ENCODE results near the gene PTPRZ1.

The PTPRZ1 gene

GRCh38 chr7:121872831-121873288 is at the start of gene PTPRZ1:
Gene PTPRZ1 (plus strand): TSS chr7:121873161. CDS start chr7:121873500, 339 bp downstream.
- TF ChIP-seq, protein P1, sequence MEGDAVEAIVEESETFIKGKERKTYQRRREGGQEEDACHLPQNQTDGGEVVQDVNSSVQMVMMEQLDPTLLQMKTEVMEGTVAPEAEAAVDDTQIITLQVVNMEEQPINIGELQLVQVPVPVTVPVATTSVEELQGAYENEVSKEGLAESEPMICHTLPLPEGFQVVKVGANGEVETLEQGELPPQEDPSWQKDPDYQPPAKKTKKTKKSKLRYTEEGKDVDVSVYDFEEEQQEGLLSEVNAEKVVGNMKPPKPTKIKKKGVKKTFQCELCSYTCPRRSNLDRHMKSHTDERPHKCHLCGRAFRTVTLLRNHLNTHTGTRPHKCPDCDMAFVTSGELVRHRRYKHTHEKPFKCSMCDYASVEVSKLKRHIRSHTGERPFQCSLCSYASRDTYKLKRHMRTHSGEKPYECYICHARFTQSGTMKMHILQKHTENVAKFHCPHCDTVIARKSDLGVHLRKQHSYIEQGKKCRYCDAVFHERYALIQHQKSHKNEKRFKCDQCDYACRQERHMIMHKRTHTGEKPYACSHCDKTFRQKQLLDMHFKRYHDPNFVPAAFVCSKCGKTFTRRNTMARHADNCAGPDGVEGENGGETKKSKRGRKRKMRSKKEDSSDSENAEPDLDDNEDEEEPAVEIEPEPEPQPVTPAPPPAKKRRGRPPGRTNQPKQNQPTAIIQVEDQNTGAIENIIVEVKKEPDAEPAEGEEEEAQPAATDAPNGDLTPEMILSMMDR (IDR thresholded peaks at IDR 0.05; ENCODE audit: low read depth, low read length, missing control alignments): no peak
- H3K4me3 ChIP-seq (ENCODE audit: low read depth, low read length): no peak within 1 kb of the TSS
- no peak for DNase-seq (ENCODE audit: low read depth)

GRCh38 chr7:121824276-121824675 is 48.7 kb upstream of the PTPRZ1 start:
- TF ChIP-seq, protein P1 (IDR thresholded peaks at IDR 0.05; ENCODE audit: low read depth, low read length, missing control alignments): no peak
- H3K4me3 ChIP-seq (ENCODE audit: low read depth, low read length): no peak overlapping the region
- DNase-seq (ENCODE audit: low read depth): no peak

GRCh38 chr7:121831351-121831750 is 41.6 kb upstream of the PTPRZ1 start:
- DNase-seq (ENCODE audit: low read depth): no peak
- TF ChIP-seq, protein P1 (IDR thresholded peaks at IDR 0.05; ENCODE audit: low read depth, low read length, missing control alignments): no peak
- H3K4me3 ChIP-seq (ENCODE audit: low read depth, low read length): no peak overlapping the region

DNA sequence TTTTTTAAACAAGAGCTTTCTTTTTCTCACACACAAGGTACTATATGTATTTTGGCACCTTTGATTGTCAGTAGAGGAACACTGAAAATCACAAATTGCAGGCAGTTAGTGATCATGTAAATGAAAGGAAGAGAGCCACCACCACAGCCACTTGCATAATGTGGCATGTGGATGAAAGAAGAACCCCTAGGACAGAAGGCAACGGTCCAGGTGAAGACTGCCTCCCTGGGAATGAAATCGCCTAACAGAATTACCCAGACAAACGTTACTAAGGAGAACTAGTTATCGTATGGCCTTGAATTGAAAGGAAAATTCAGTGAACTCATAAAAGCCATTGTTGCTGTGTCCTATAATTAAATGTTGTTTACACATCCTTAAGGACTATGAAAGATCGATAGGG is 41.2 kb upstream of the PTPRZ1 start:
- TF ChIP-seq, protein P1 (IDR thresholded peaks at IDR 0.05; ENCODE audit: low read depth, low read length, missing control alignments): no peak
- no peak for DNase-seq (ENCODE audit: low read depth)
- no peak overlapping the region for H3K4me3 ChIP-seq (ENCODE audit: low read depth, low read length)

DNA sequence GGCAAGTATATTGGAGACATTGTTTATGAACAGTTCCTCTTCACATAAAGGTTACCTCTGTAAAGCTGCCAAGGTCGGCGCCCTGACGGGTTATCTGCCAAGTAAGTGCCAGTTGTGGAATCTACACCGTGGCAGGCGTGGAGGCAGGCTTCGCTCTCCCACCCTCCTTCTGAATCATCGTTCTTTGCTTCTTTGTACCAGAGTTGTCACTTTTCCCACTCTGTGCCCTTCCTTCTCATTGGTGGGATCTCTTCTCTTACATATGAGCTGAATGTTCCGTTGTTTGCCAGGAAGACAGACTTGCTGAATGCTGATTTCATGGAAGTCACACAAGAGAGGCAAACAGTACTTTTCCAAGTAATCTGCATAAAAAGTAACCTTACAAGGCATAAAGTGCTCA is 40.6 kb upstream of the PTPRZ1 start:
- DNase-seq (ENCODE audit: low read depth): no peak
- TF ChIP-seq, protein P1 (IDR thresholded peaks at IDR 0.05; ENCODE audit: low read depth, low read length, missing control alignments): no peak
- no peak overlapping the region for H3K4me3 ChIP-seq (ENCODE audit: low read depth, low read length)

DNA sequence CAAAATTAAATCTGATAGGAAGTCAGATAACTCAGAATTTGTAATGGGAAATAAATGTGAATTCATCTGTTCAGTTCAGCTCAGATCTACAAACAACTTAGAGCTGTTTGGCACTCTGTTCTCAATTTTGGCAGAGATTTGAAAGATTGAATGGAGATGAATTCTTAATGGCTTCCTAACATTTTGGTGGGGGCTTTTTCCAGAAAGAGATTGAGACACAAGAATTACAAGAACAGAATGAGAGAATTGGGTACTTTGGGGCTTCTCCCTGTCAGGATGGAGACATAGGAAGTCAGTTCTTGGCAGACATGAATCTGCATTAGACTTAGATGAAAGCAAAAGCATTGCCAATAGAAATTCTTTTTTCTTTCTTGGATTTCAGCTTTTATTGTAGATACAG is 39.0 kb upstream of the PTPRZ1 start:
- DNase-seq (ENCODE audit: low read depth): no peak
- TF ChIP-seq, protein P1 (IDR thresholded peaks at IDR 0.05; ENCODE audit: low read depth, low read length, missing control alignments): no peak
- H3K4me3 ChIP-seq (ENCODE audit: low read depth, low read length): no peak overlapping the region

DNA sequence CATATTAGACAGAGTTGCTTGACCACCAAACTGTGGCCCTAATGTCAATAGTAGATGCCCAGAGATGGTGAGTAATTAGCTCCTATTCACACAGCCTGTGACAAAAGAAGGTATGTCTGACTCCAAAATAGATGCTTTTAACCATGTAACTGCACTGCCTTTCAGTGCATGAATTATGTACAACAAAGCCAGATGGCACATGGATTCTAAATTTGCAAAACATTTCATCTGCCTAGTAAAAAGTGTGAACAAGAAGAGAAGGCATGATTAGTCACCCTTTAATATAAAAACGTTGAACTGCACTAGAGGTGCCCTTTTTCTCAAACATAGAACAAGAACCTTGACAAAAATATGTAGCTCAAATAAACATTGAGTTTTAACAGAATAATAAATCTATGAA is 35.5 kb upstream of the PTPRZ1 start:
- no peak overlapping the region for H3K4me3 ChIP-seq (ENCODE audit: low read depth, low read length)
- DNase-seq (ENCODE audit: low read depth): no peak
- TF ChIP-seq, protein P1 (IDR thresholded peaks at IDR 0.05; ENCODE audit: low read depth, low read length, missing control alignments): no peak

All from GM12864 (cell line).